H1 (cell line): ENCODE data around the gene ZNF608. TPM values are rescaled to one million over a fixed set of nuclear protein-coding genes. Genes with fewer than 3 reads are reported as not detected.

Experiments
- CTCF ChIA-PET: fragments of 300-600 bp; sonication (Branson Sonifier 250); formaldehyde crosslinking; loops from one replicate; lab custom pipeline; 2021; ENCODE audit not compliant: partially characterized antibody; lab: Charles Lee
- POLR2A ChIA-PET: fragments of 300-600 bp; sonication (Branson Sonifier 250); formaldehyde crosslinking; loops from one replicate; lab custom pipeline; 2021; ENCODE audit warnings: inconsistent platforms; ENCODE audit not compliant: partially characterized antibody; lab: Charles Lee
- DNase-seq, 2 experiments: peaks; one replicate each; pipeline versions ENCODE4 v3.0.0 to v3.0.0-alpha.2; 2010 to 2022; ENCODE audit warnings: low spot score in 2 of 2, low read depth in 1 of 2, mixed read lengths in 1 of 2
- FAIRE-seq: peaks from 2 replicates; lab custom pipeline; 2011; peaks lifted over from hg19 to GRCh38; lab: Jason Lieb, UNC
- H2AFZ ChIP-seq: 2 replicates; pipeline ENCODE4 v1.8.1; 2012; ENCODE audit warnings: low read length, inconsistent platforms
- H2AK5ac ChIP-seq: 2 replicates; pipeline ENCODE4 v1.6.1; 2013; ENCODE audit warnings: low read depth, low read length
- H2BK120ac ChIP-seq: replicated peaks from 2 replicates; pipeline ENCODE3; 2013; ENCODE audit warnings: low read depth, low read length, inconsistent platforms
- H2BK12ac ChIP-seq: 2 replicates; pipeline ENCODE4 v1.6.1; 2013; ENCODE audit warnings: low read depth, low read length
- H2BK15ac ChIP-seq: 2 replicates; pipeline ENCODE4 v1.6.1; 2013; ENCODE audit warnings: low read length
- H2BK20ac ChIP-seq: 2 replicates; pipeline ENCODE4 v1.6.1; 2013; ENCODE audit warnings: low read length
- H2BK5ac ChIP-seq: 2 replicates; pipeline ENCODE4 v1.6.1; 2013; ENCODE audit warnings: low read depth, low read length
- H3K14ac ChIP-seq: 2 replicates; pipeline ENCODE4 v1.6.1; 2013; ENCODE audit warnings: inconsistent platforms; ENCODE audit not compliant: insufficient read length
- H3K18ac ChIP-seq: 2 replicates; pipeline ENCODE4 v1.6.1; 2013; ENCODE audit warnings: low read length; ENCODE audit errors: extremely low read depth
- H3K23ac ChIP-seq: 2 replicates; pipeline ENCODE4 v1.6.1; 2013; ENCODE audit warnings: inconsistent platforms; ENCODE audit not compliant: insufficient read length
- H3K23me2 ChIP-seq: 2 replicates; pipeline ENCODE4 v1.6.1; 2013; ENCODE audit warnings: low read depth, low read length
- H3K27ac ChIP-seq: 2 replicates; pipeline ENCODE4 v1.6.1; 2011; ENCODE audit warnings: low read depth, low read length, inconsistent platforms
- H3K27me3 ChIP-seq, 4 experiments: replicated peaks in 1 of 4; 1 replicate in 1 of 4; 2 replicates in 3 of 4; pipeline versions ENCODE4 v1.6.1 to v1.8.1; 2011 to 2013; ENCODE audit warnings: low read length in 3 of 4, mild to moderate bottlenecking in 3 of 4, inconsistent platforms in 2 of 4, mixed read lengths in 2 of 4, moderate library complexity in 1 of 4; ENCODE audit not compliant: control insufficient read depth in 3 of 4, insufficient read depth in 3 of 4; ENCODE audit errors: extremely low read depth in 1 of 4
- H3K36me3 ChIP-seq, 4 experiments: 2 replicates each; pipeline versions ENCODE4 v1.6.1 to v1.8.1; 2011 to 2013; ENCODE audit warnings: mild to moderate bottlenecking in 4 of 4, low read length in 3 of 4, moderate library complexity in 2 of 4, control low read depth in 1 of 4, inconsistent platforms in 1 of 4; ENCODE audit not compliant: insufficient read depth in 4 of 4, control insufficient read depth in 2 of 4
- H3K4ac ChIP-seq: replicated peaks from 2 replicates; pipeline ENCODE3; 2013; ENCODE audit warnings: low read length, low read depth, mixed read lengths, inconsistent platforms; ENCODE audit not compliant: insufficient read length
- H3K4me1 ChIP-seq, 4 experiments: replicated peaks in 1 of 4; 1 replicate in 1 of 4; 2 replicates in 3 of 4; pipeline versions ENCODE4 v1.6.1 to v1.8.1; 2011 to 2013; ENCODE audit warnings: low read length in 3 of 4, inconsistent platforms in 2 of 4, mixed read lengths in 1 of 4; ENCODE audit not compliant: insufficient read depth in 4 of 4, control insufficient read depth in 3 of 4
- H3K4me2 ChIP-seq, 2 experiments: 2 replicates each; pipeline versions ENCODE4 v1.6.1 to v1.8.1; 2011 to 2013; ENCODE audit warnings: low read depth in 2 of 2, low read length in 2 of 2, control low read depth in 1 of 2, inconsistent platforms in 1 of 2, mild to moderate bottlenecking in 1 of 2; ENCODE audit not compliant: insufficient read depth in 1 of 2
- H3K4me3 ChIP-seq, 4 experiments: fragments of 200-600, 300-600 bp in 1 of 4; sonication (generic), shearing (Covaris generic), sonication (Bioruptor Twin) in 1 of 4; 2 replicates each; pipeline versions ENCODE4 v1.5.1 to v1.8.1; 2011 to 2016; ENCODE audit warnings: low read length in 4 of 4, low read depth in 3 of 4, control low read depth in 2 of 4, inconsistent platforms in 2 of 4, mild to moderate bottlenecking in 2 of 4, mixed read lengths in 1 of 4, moderate library complexity in 1 of 4; ENCODE audit not compliant: insufficient read depth in 2 of 4; ENCODE audit errors: extremely low read depth in 1 of 4
- H3K56ac ChIP-seq: replicated peaks from 2 replicates; pipeline ENCODE3; 2013; ENCODE audit warnings: low read depth, mild to moderate bottlenecking, mixed read lengths, low read length, inconsistent platforms; ENCODE audit not compliant: insufficient read length
- H3K79me1 ChIP-seq: 2 replicates; pipeline ENCODE4 v1.6.1; 2013; ENCODE audit warnings: low read depth, low read length, control low read depth
- H3K79me2 ChIP-seq, 2 experiments: 2 replicates each; pipeline versions ENCODE4 v1.6.1 to v1.8.1; 2012 to 2013; ENCODE audit warnings: low read length in 2 of 2, mild to moderate bottlenecking in 2 of 2, inconsistent platforms in 1 of 2; ENCODE audit not compliant: insufficient read depth in 2 of 2, control insufficient read depth in 1 of 2
- H3K9ac ChIP-seq, 4 experiments: replicated peaks in 1 of 4; 1 replicate in 1 of 4; 2 replicates in 3 of 4; pipeline versions ENCODE4 v1.6.1 to v1.8.1; 2011 to 2013; ENCODE audit warnings: low read depth in 3 of 4, low read length in 3 of 4, control low read depth in 2 of 4, mild to moderate bottlenecking in 2 of 4, moderate library complexity in 2 of 4, inconsistent platforms in 1 of 4; ENCODE audit errors: extremely low read depth in 1 of 4
- H3K9me3 ChIP-seq, 2 experiments: 2 replicates each; pipeline versions ENCODE4 v1.6.1 to v1.8.1; 2012 to 2013; ENCODE audit warnings: mild to moderate bottlenecking in 2 of 2, moderate library complexity in 2 of 2, control low read depth in 1 of 2, inconsistent platforms in 1 of 2, low read depth in 1 of 2, low read length in 1 of 2, mixed read lengths in 1 of 2; ENCODE audit not compliant: insufficient read depth in 2 of 2
- H4K20me1 ChIP-seq, 2 experiments: replicated peaks in 1 of 2; 2 replicates each; pipeline versions ENCODE3 to v1.8.1; 2011 to 2013; ENCODE audit warnings: inconsistent platforms in 2 of 2, low read length in 2 of 2, mild to moderate bottlenecking in 1 of 2; ENCODE audit not compliant: insufficient read depth in 2 of 2, control insufficient read depth in 1 of 2
- H4K5ac ChIP-seq: 2 replicates; pipeline ENCODE4 v1.6.1; 2013; ENCODE audit warnings: low read length, low read depth, mixed read lengths, inconsistent platforms; ENCODE audit not compliant: insufficient read length
- H4K8ac ChIP-seq: 2 replicates; pipeline ENCODE4 v1.8.0; 2013; ENCODE audit warnings: mild to moderate bottlenecking, moderate library complexity, low read length, inconsistent platforms; ENCODE audit not compliant: insufficient read depth; ENCODE audit errors: extremely low read depth
- H4K91ac ChIP-seq: replicated peaks from 2 replicates; pipeline ENCODE3; 2013; ENCODE audit warnings: low read length, mixed read lengths, inconsistent platforms; ENCODE audit not compliant: insufficient read length
- CEBPB ChIP-seq: IDR thresholded peaks from 2 replicates; pipeline ENCODE4 v1.6.1; 2012; ENCODE audit warnings: low read depth, low read length
- CHD1 ChIP-seq: IDR thresholded peaks from 2 replicates; pipeline ENCODE4 v1.6.1; 2012; ENCODE audit warnings: low read depth, low read length, improper control_type of control experiment
- GTF2F1 ChIP-seq: IDR thresholded peaks from 2 replicates; pipeline ENCODE4 v1.6.1; 2012; ENCODE audit warnings: low read depth, low read length, improper control_type of control experiment, borderline replicate concordance
- JUN ChIP-seq: IDR thresholded peaks from 2 replicates; pipeline ENCODE4 v1.6.1; 2011; ENCODE audit warnings: low read depth, mild to moderate bottlenecking, improper control_type of control experiment, low read length
- MAFK ChIP-seq: IDR thresholded peaks from 2 replicates; pipeline ENCODE4 v1.6.1; 2012; ENCODE audit warnings: low read depth, mild to moderate bottlenecking, improper control_type of control experiment, low read length
- POLR2A ChIP-seq, 2 experiments: IDR thresholded peaks; 1 replicate in 1 of 2; 2 replicates in 1 of 2; pipeline ENCODE4 v1.6.1; 2011; ENCODE audit warnings: low read depth in 2 of 2, low read length in 2 of 2, mild to moderate bottlenecking in 2 of 2; ENCODE audit errors: control extremely low read depth in 1 of 2
- POLR2AphosphoS5 ChIP-seq: IDR thresholded peaks from 2 replicates; pipeline ENCODE4 v1.6.1; 2011; ENCODE audit warnings: low read depth, low read length
- WGBS, 2 experiments: shearing (Covaris generic) in 1 of 2; methylation state at CpG; one replicate each; pipeline versions ENCODE4 v1.1.6 to v1.1.7; 2013 to 2015; ENCODE audit warnings: low lambda C conversion rate in 2 of 2, mixed read lengths in 2 of 2, inconsistent platforms in 1 of 2, low coverage in 1 of 2, missing lambda C conversion rate in 1 of 2; ENCODE audit not compliant: insufficient replicate concordance in 2 of 2, insufficient coverage in 1 of 2, insufficient read length in 1 of 2; ENCODE audit errors: extremely low coverage in 1 of 2, missing lambda C conversion rate in 1 of 2; 5-methylcytosine and 5-hydroxymethylcytosine counted together
- polyA plus RNA-seq, 7 experiments: library from polyadenylated mRNA; depleted of rRNA in 3 of 7; stranded (reverse) in 5 of 7; unstranded in 2 of 7; fragments of >200 nt in 5 of 7; fragments of 200-250 nt in 2 of 7; gene quantifications; 1 replicate in 5 of 7; 2 replicates in 1 of 7; 4 replicates in 1 of 7; pipeline versions ENCODE4 v1.2.1 to v1.2.3, GENCODE V29; 2011 to 2013; ENCODE audit warnings: missing spikeins in 2 of 7, mixed read lengths in 2 of 7
- total RNA-seq: library from RNA; stranded (reverse); fragmentation: NEBNext Ultra II Directional; extraction: Animal tissue kit (Norgen Biotek cat#: 25700); gene quantifications from 2 replicates; pipeline ENCODE4 v1.2.1, GENCODE V29; 2021

ZNF608 gene
- total and polyA plus RNA-seq, 2 of the 8 experiments (the other 6 are each of a cell fraction or from before 2014, with no cell fraction given), result 17.2 to 40.8 TPM

GRCh38 chr5:124706051-124706450, 40.4 kb downstream of the ZNF608 start:
- ChIA-PET POLR2A (no interaction called here), CTCF (interaction anchor here (1.1 to 1.4 kb wide), 2 partner anchors 16 to 19 kb away, joined by 3 to 4 read pairs; no protein-coding TSS in a partner anchor)
- Histone ChIP-seq H3K9me3 (no peaks in the 10 kb centered on the region), H2BK12ac (no peak overlapping the region), H4K91ac (no peak overlapping the region), H2AK5ac (no peak overlapping the region), H3K18ac (no peak overlapping the region), H3K14ac (no peak overlapping the region), H3K56ac (no peak overlapping the region), H3K4ac (no peak overlapping the region), H3K36me3 (no peaks in the 10 kb centered on the region; a peak in 1 of 8 replicates), H2BK120ac (no peak overlapping the region), H3K23me2 (no peaks in the 10 kb centered on the region), H2BK15ac (no peak overlapping the region), H3K27me3 (no peaks in the 10 kb centered on the region), H2AFZ (no peak overlapping the region), H3K4me2 (no peak overlapping the region), H3K79me1 (peaks cover 15% of the 10 kb centered on the region; the same call in 1 of the 2 replicates), H3K9ac (no peak overlapping the region), H4K8ac (no peak overlapping the region), H3K79me2 (peaks cover 13 to 98% of the 10 kb centered on the region in 2 experiments), H2BK5ac (no peak overlapping the region), H2BK20ac (no peak overlapping the region), H3K4me1 (peaks cover 7 to 39% (median 29%) of the 10 kb centered on the region in 4 experiments), H4K5ac (no peak overlapping the region), H4K20me1 (peaks cover 13 to 17% of the 10 kb centered on the region in 2 experiments), H3K4me3 (no peak overlapping the region), H3K27ac (no peak overlapping the region), H3K23ac (no peak overlapping the region)
- DNase-seq (no peak), FAIRE-seq (no peak)
- WGBS, 2 experiments, result 86% methylated on average over 4 of the region's 4 CpGs; no CpG with 5 or more reads in 1 of the 2 experiments
- TF ChIP-seq GTF2F1 (no peak), JUN (no peak), CEBPB (no peak), MAFK (no peak), POLR2AphosphoS5 (no peak), POLR2A (IDR thresholded peaks at IDR 0.05; ENCODE audit: control extremely low read depth in 1 of 2, low read depth in 2 of 2, low read length in 2 of 2) (no peak), CHD1 (no peak)
